T-helper 9 cell (primary cell): ENCODE measurements around the gene ABCC6.
"Not testable (repeated sequence)": the region's sequence is repeated elsewhere in the genome, so short reads cannot be mapped to it uniquely, and the experiment has no call there.

Experiments used
- DNase-seq: peaks from one replicate; pipeline ENCODE4 v3.0.0-alpha.2; 2020
- total RNA-seq, 2 donors: gene quantifications; one replicate each; lab custom pipeline; 2026; lab: John Stamatoyannopoulos, UW

ABCC6 gene
- 0 reads per million in 2 donors for total RNA-seq

- DNase-seq: not testable (repeated sequence)
Measured at GRCh38 chr16:16222850-16223661, at the start of gene ABCC6. TSS of gene ABCC6 (minus strand) at chr16:16223494. CDS start at chr16:16223434, 60 bp downstream.

GRCh38 chr16:16272573-16273221 lies 49.4 kb upstream of the ABCC6 start:
- not testable (repeated sequence) for DNase-seq

GRCh38 chr16:16271658-16272057 lies 48.4 kb upstream of the ABCC6 start:
- not testable (repeated sequence) for DNase-seq

DNA sequence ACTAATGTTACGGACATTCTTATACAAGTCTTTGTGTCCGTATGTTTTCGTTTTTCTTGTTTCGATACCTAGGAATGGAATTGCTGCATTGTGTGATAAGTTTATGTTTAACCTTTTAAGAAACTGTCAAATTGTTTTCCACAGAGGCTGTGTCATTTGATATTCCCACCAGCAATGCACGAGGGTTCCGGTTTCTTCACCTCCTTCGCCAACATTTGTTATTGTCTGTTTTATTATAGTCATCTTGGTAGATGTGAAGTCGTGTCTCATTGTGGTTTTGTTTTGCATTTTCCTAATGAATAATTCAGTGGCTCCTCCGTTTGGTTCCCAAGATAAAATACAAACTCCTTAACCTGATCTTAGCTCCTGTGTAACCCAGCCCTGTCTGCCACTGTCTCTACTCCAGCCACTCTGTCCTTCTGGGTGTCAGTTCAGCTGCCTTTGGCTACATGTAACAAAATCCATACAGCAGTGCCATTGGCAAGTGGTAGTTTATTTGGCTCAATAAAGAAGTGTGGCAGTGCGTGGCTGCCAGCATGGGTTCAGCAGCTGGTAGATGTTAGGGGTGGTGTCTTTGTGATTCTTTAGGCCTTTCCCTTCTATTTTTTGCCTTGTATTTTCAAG lies 45.0 kb upstream of the ABCC6 start:
- DNase-seq: not testable (repeated sequence)

DNA sequence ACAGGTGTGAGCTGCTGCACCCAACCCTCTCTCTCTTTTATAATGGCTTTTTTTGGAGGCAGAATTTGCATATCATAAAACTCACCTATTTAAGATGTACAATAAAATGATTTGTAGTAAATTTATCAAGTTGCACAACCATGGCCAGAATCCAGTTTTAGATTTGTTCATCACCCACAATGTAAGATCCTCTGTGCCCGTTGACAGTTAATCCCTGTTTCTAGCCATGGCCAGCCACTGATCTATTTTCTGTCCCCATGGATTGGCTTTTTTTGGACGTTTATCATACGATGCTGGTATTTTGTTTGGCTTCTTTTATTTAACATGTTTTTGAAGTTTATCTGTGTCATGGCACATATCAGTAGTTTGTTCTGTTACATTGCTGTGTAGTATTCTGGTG lies 44.4 kb upstream of the ABCC6 start:
- not testable (repeated sequence) for DNase-seq

DNA sequence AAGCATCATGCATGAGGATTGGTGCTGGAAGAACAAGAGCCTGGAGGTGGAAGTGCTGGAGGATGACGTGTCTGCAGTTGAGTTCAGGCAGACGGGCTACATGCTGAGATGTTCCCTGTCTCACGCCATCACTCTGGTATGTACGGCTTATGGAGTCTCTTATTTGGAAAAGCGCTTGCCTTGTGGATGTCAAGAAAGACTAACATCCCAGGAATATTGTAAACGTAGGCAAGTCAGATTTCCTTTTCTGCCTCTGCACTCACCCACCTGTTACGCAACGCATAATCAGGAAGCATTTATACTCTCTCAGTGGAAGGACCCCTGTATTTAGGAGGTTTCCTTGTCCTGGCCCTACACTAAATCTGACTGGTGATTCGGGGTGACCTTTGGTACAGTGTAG lies 41.8 kb upstream of the ABCC6 start:
- not testable (repeated sequence) for DNase-seq

DNA sequence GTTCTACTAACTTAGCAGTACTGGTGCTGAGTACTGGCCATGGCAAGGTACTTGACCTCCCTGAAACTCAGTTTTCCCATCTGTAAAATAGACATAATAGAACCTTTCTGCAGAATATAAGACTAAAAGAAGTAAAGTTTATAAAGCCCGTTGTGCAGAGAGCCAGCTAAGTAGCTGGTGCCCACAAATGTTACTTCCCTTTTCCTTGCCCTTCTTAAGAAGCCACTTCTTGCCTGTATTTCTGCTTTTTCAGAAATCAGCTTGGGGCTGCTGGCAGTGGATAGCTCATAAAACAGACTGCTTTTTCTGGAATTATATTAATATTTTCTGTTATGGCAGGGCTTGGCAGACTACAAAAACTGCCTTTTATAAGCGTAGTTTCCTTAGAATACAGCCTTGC lies 40.7 kb upstream of the ABCC6 start:
- not testable (repeated sequence) for DNase-seq

GRCh38 chr16:16262954-16263555 lies 39.8 kb upstream of the ABCC6 start:
- DNase-seq: not testable (repeated sequence)

DNA sequence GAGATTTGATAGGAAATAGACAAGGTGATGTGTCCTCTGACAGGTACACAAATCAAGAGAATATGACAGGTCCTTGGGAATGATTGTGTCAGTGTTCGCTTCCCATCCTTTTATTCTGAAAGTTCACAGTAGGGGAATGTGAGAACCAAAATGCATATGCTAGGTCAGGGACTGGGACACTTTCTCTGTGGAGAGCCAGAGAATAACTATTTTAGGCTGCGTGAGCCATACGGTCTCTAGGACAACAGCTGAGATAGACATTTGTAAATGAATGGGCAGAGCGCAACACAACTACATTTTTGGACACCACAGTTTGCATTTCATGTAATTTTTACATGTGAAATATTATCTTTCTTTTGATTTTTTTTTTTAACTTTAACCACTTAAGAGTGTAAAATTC lies 36.7 kb upstream of the ABCC6 start:
- DNase-seq: not testable (repeated sequence)

DNA sequence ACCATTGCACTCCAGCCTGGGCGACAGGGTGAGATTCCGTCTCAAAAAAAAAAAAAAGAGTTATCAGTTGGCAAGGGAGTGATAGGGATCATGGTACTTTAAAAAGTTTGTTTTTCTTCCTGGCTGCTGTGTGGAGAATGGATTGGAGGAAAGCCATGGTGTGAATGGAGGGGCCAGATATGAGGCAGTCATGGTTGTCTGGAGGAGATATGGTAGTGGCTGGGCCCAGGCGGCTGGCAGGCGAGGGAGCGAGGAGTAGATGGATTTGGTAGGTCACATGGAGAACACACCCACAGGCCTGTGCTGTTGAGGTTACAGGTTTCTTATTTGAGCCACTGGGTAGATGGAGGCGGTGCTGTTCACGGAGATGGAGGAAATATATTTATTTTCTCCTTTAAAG lies 35.5 kb upstream of the ABCC6 start:
- DNase-seq: not testable (repeated sequence)

GRCh38 chr16:16257301-16257923 lies 34.1 kb upstream of the ABCC6 start:
- DNase-seq: not testable (repeated sequence)

DNA sequence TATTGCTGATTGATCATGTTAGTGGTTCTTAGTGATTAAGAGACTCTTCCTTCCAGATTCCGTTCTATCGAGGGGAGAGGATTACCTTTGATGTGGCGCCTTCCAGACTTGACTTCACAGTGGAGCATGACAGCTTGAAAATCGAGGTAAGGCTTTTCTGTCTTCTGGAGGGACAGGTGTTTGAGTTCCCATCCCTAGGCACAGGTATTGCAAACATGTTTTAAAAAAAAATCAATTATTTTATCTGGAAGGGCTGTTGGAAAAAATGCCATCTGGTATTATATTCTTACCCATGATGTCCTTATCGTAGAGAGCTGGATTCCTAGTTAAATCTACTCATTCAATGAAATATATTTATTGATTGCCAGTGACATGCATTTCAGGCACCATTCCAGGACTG lies 29.1 kb upstream of the ABCC6 start:
- DNase-seq: not testable (repeated sequence)

GRCh38 chr16:16249621-16250330 lies 26.5 kb upstream of the ABCC6 start:
- DNase-seq: not testable (repeated sequence)

DNA sequence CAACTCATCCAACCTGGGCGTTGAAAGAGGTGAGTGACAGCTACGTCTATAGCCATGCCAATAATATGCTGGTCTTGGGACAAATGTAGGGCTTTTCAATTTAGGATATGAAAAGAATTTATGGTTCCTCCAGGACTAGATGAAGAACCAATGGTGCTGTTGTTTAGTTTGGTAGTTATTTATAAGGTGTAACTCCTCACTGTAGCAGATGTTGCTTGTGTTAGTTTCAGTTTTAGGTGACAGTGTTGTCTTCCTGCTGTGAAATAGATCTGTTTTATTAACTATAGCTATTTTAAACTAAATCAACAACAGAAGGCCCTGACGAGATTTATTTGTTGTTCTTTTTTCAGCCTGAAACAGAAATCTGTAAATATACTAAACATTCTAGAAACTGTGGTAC lies 24.1 kb upstream of the ABCC6 start:
- not testable (repeated sequence) for DNase-seq

DNA sequence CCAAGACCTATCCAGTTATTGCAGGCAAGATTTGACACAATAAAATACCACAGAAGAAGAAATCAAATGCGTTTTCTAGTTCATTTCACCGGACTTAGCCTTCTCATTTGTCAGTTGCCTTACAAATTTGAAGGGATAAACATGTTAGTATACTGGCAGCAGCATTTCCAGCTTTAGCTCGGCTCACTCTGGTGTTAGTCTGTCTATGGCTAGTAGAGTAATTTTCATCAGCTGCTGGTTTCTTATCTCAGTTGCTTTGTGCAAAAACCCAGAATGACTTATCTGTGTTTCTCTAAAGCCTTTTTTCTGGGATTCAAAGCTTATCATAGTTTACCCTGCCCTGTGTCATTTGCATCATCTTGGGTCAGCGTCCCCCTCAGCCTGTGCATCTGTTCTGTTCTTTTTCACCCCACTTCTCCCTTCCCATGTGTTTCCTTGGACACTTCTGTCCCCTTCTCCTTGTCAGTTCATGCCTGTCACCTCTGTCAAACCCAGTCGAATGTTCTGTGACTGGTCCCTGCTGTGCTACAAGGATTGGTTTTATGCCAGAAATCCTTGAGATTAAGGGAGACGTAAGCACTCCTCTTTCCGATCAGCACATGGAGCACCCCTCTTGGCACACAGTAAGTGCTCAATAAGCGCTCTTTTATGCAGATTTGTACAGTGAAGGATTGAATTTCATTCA lies 23.4 kb upstream of the ABCC6 start:
- DNase-seq: not testable (repeated sequence)

DNA sequence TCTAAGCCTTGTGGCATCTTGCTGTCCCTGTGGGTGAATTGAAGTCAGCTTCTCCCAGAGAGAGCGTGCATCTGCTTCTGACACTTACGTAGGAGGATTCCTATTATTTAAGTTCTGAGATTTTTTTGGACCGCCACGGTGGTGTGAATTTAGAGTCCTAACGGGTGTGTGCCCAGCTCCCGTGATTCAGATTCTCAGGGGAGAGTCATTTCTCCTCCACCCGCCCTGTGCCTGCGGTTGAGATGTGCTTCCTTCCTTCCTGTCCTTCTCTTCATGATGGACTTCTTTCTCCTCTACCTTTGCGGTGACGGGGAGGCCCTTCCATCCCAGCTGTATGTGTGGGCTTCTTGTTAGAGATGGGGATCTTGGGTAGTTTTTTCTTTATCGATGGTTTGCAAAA lies 20.6 kb upstream of the ABCC6 start:
- DNase-seq: not testable (repeated sequence)

GRCh38 chr16:16240667-16241066 lies 17.4 kb upstream of the ABCC6 start:
- not testable (repeated sequence) for DNase-seq

- not testable (repeated sequence) for DNase-seq
Measured at GRCh38 chr16:16237738-16238137, 14.4 kb upstream of the ABCC6 start.

DNA sequence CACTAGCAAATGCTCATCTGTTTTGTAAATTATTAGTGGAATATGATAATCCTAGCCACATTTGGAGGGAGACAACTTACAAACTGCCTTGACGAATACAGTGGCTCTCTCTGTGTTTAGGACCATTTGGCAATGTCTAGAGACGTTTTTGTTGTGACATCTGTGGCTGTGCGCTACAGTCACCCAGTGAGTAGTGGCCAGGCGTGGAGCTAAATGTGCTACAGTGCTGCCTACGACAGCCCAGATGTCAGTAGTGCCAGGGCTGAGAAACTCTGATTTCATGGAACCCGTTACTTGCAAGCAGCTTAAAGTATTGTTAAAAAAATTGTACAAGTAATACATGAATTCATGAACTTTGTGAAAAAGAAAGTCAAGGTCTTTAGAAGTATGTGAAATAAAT lies 13.8 kb upstream of the ABCC6 start:
- DNase-seq: not testable (repeated sequence)

DNA sequence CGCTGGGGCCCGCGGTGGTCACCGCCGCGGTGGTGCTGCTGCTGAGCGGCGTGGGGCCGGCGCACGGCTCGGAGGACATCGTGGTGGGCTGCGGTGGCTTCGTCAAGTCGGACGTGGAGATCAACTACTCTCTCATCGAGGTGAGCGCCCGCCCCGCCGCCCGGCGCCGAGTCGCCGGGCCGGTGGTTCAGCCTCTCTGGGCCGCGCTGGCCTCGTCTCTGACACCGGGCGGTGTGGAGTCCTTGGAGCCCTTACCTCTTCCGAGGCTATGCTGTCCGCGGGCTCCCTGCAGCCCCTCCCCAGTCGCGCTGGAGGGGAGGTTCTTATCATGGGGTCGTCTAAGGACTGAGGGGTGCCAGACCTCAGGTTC lies 9.4 kb upstream of the ABCC6 start:
- not testable (repeated sequence) for DNase-seq

DNA sequence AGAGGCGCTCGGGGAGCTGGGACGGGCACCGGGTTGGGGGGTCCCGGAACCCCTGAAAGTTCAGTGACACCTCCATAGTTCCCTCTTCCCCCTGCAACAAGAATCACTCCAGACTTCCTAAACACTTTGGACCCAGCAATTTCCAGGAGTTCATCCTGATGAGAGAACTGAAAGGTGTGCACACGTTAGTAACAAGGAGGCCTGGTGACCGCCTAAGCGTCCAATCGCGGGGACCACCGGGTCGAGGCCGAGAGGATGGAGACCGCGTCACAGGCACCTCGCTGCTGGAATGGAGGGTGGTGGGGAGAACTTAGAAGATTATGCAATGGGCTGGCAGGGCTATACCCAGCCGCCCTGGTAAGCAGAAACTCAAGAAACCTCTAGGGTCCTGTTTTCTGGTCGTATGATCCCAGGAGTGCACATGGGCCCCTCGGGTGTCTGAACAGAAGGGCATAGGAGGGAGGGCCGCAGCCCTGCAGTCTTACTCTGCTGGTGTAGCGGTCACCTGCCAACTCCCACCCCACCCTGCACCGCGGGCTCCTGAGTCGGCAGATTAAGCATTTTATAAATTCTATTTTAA lies 458 bp upstream of the ABCC6 start:
- not testable (repeated sequence) for DNase-seq
